Nucleus accumbens (tissue), 56 donors: ENCODE results near the gene CALR3.
A peak's percentile ranks its signal among the peaks of the same experiment; 100 is the strongest.
"Not testable (repeated sequence)": the region's sequence is repeated elsewhere in the genome, so short reads cannot be mapped to it uniquely, and the experiment has no call there.

ENCODE experiments used
- DNase-seq, 56 donors: peaks; one replicate each; lab custom pipeline; 2025; lab: John Stamatoyannopoulos, UW

CALR3 gene

DNA sequence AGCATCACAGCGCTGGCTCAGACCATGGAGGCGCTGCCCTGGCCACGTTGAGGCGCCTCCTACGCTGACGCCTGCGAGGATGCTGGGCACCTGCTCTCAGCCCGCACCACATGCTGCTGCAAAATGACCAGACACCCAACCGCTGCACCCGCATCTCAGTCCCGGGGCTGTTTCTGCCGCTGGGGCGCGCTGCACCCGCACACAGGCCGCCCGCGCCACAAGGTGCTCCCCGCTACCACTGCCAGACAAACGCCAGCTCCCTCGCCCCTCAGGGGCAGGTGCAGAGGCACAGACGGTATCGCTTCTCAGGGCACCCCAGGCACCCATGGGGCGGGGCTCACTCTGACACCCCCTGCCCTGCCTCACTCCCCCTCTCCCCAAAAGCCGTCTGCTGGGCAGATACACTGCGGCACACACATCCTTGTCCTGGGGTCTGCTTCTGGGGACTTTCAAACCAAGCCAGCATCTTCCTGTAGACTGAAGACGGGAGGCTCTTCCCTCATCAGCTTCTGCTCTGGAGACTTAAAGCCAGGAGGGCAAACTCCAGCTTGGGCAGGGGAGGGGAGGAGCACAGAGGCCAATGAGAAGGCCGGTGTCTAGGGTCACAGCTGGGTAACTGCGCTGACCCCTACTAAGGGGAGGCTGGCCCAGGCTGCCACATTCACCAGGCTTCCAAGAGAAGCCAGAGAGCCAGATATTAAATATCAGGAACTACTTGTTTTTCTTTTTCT is 29.9 kb upstream of the CALR3 start:
- DNase-seq, result no peak

DNA sequence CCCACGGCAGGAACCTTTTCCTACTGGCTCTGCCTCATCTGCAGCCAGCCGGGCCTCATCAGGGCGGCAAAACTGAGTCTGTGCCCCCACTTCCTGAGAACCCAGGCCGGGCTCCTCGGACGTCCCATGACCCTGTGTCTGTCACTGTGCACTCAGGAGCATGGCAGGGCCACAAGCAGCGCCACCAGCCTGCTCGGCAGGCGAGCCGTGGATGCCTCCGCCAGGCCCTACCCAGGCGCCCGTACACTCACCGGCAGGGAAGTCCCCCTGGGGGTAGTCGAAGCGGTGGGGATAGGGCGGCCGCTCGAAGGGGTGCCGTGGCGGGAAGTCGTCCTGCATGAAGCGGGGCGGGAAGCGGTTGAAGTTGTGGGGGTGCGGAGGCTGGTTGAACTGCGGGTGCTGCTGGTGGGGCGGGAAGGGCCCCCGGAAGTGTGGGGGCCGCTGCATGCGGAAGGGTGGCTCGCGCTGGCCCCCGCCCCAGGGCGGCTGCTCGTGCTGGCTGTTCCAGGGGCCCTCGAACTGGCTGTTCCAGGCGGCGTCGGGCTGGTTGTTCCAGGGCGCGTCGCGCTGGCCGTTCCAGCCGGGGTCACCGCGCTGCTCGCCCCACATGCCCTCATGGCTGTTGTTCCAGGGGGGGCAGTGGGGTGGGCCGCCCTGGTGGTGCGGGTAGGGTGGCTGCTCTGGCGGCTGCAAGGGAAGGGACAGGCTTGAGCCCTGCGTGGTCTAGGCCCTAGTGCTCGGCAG is 29.2 kb upstream of the CALR3 start:
- no peak for DNase-seq

DNA sequence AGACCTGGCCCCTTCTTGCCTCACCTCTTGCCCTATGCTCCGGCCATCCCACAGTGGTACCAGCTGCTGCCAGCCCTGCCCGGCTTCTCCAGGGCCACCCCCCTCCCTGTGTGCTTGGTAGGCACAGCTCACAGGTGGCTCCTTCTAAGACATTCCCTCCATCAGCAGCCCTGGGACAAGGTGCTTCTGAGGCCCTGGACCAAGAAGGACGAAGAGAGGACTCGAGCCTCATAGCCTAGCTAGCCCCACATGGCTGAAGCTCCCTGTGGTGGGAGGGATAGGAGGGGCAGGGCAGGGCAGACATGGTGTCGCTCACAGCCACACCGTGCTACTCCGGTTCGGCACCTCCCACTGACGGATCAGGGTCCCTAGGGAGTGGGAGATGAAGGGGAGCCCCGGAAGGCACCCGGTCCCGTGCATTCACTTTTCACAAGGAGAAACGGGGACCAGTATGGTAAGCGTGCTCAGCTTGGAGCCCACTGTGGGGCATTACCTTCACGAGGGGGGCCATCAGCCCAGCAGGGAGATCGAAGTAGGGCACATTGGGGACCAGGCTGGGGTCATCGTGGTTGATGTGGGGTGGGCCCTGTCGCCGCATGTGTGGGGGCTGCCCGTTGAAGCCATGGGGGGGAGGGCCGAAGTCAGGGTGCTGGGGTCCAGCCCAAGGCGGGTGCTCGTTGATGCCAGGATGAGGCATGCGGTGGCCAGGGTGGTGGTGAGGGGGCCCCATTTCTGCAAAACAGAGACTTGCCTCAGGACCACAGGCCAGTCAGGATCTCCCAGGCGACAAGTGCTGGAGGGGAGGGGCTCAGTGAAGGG is 26.8 kb upstream of the CALR3 start:
- DNase-seq, result no peak

DNA sequence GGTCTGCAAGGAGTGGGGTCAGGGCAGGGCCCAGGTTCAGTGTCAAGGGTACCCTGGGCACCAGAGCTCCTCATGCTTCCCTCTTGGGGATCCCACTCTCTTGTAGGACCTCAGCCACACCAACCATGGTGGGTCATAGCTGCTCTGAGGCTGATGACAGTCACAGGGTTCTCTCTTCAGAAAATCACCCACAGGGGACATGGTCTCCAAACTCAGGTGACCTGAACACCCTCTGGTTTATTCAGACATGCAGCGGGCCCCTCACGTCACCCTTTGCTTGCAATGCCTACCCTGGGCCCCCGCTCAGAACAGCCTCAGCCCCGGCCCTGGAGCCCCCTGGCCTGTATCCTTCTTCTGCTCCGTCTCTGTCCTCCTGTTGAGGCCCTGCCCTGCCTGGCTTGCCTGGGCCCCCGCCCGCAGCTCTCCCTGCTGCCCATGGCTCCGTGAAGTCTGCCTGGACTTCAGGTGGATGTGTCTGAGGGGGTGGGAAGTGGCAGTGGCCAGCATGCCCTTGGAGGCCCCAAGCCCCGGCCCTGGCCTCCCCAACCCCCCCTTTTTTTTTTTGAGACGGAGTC is 25.8 kb upstream of the CALR3 start:
- DNase-seq, result no peak

DNA sequence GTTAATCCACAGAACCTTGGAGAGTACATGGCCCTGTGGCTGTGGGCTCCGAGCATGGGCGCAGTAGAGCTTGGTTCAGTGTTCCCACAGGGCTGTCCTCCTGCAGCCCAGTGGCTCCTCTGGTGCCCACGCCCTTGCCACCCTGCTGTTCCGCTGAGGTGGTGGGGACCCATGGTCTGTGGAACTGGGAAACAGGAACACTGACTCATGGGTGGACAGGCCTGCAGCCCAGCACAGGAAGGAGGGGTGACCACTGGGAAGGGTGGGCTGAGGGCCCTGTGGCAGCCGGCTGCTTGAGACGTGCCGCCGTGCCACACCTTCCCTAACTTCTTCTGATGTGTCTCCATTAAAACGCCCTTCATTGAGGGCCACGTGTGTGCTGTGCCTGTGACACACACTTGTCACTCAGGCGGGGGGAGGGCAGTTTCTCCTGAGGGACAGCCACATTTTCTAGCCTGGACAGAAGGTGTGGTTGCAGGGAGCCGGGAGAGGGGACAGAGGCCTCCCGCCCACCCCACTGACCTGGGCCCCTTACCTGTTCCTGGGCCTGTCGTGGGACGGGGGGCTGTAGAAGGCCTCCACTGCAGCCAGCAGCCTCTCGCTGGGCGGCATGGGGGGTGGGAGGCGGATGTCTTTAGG is 25.1 kb upstream of the CALR3 start:
- DNase-seq, result no peak

DNA sequence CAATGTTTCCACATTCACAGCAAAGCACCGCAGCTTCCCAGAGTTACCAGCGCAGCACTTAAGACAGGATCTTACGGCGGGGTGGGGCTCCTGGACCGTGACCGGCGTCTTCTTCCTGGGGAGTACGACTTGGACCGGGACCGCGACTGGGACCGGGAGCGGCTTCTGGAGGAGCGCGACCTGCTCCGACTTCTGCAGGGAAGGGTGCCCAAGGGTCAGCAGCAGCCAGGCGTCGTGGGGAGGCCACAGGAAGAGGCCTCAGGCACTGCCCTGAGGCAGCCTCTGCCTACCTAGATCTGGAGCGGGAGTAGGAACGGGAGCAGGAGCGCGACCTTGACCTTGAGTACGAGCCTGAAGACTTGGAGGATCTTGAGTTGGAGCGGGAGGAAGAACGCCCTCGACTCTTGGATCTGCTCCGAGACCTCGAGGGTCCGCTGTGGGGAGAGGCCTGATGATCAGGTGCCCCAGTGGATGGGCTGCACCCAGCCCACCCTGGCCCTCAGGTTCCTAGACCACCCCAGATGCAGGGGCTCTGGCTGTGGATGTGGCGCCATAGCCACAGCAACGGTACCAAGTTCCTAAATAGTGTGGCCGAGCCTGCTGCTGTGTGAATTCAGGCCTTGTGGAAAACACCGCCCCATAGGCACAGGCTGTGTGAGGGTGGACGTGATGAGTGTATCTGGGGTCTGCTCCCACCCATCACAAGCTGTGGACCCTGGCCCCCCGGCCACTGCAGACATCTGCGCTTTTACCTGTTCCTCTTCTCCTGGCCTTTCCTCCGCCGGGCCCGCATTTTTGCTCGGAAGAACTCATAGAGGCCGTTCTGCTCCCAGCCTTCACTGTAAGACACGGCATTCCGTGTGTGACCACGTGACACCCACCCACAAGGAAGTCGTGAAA is 24.4 kb upstream of the CALR3 start:
- DNase-seq, result no peak

DNA sequence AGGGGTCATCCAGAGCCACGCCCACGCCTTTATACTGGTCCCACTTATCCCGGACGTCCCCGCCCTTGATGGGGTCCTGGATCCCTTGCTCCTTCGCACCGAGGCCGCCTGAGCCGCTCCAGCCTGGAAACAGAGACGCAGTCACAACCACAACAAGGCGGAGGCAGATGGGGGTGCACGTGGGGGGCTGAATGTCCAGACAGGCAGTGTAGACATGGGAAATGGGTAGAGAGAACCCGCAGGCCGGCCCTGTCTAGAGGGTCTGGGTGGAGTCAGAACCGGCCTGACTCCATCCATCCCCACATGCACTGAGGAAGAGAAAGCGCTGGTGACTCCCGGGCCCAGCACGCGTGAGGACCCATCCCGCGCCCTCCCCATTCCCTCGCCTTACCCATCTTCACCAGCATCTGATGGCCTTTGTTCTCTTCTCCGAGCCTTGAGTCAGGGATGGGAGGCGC is 23.3 kb upstream of the CALR3 start:
- DNase-seq, result no peak

DNA sequence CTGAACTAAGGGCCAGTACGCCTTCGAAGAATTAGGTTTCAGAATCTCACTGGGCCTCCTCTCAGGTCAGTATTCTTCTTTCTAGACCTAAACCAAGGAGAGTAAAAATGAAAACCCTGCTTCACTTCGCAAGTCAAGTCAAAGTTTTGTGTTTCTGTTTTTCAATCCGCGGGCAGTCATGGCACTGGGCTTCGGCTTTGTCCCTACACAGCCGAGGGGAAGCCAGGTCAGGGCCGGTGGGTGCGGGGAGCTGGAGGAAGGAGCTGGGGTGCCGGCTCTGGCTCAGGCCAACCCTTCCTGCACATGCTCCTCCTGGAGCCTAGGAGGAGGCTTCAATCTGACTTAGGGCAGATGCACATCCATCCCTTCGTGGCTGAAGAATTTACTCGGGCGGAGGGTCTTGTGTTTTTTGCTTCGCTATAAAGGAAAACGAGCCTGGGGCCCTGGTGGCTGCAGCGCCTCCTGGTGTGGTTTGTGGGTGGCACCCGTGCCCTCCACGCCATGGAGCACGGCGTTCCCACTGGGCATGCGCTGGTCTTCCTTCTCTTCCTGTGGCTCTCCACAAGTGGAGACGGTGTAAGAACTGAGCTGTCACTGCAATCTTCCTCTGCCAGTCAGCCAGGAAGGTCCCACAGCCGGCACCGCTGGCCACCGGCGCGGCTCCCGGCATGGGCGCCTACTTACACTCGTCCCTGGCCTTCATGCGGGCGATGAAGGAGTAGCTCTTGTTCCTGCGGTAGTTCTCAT is 22.7 kb upstream of the CALR3 start:
- DNase-seq, result no peak

DNA sequence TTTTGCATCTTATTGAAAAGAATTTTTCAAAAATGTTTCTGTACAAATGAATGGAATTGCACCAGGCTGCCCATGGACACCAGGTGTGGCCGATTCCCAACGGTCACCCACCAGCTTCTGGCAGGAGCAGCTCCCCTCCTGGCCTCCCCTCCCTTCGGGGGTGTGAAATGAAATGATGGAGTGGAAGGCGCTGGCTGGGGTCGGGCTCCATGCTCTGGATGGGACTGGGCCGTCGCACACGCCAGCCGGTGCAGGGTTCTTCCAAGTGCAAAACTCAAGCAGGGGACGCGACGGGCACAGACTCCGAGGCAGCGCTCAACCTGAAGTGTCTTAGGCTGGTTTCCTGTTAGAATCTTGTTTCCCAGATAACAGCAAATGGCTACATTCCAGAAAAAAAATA is 22.1 kb upstream of the CALR3 start:
- DNase-seq, result no peak

DNA sequence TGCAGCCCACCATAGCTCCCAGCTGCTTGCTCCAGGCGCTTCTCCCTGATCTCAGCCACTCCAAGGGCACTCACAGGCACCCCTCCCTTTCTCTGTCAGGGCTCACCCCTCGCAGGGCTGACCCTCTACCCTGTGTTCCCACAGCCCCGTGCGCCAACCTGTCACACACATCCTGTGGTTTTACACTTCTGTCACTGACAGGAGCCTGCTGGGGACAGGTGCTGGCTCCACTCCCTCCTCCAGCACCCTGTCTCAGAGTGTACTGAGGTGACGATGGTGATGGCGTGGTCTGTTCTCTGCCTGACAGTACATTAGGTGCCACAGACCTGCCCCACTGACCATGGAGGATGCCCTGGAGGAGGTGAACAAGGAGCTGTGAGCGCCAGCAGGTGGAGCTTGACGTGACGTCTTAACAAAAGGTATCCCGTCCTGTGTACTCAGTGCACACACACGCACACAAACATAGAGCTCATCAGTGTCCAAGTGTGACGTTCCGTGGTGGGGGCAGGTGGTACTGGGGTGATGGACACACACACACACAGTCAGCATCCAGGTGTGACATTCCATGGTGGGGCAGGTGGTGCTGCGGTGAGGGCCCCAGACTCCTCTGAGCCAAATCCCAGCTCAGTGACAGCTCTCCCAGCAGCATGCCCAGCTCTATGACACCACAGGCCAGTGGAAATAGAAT is 21.1 kb upstream of the CALR3 start:
- DNase-seq, result no peak

DNA sequence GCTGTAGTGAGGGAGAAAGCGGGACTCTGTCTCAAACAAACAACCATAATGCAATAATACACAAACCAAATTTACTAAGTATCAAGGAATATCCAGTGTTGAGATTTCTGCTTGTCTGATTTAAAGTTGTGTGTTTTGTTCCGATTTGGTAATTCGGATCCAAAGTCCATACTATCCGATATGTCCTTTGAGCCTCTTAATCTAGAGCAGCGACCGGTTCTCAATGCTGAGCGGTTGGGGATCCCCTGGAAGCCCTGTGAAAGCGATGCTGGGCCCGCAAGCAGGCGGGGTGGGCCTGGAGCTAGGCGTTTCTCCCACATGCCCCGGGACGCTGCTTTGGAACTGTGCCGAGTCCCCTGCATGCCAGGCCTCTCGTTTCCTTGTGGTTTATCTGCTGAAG is 20.4 kb upstream of the CALR3 start:
- DNase-seq, result no peak

DNA sequence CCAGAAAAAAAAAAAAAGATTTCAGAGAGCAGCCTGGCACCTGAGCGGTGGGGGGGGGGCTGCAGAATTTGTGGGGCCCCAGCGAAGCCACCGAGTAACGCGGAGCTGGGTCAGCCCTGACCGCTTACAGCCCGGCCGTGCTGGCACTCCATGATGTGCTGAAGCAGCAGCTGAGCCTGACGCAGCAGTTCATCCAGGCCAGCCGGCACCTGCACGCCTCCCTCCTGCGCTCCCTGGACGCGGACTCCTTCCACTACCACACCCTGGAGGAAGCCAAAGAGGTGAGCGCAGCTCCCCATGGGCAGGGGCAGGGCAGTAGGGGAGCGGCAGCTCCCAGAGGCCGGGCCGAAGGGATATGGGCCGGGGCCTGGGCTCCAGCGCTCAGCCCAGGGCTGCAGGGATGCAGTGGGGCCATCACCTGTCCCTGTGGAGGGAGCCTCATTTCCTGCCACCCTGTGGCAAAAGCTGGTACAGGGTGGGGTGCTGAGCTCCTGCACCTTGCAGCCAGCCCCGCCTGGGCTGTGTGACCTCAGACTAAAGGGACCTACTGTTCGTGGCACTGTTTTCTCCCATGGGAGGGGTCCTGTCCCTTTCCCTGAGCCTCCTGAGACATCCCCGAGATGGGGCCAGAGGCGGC is 18.5 kb upstream of the CALR3 start:
- no peak for DNase-seq

DNA sequence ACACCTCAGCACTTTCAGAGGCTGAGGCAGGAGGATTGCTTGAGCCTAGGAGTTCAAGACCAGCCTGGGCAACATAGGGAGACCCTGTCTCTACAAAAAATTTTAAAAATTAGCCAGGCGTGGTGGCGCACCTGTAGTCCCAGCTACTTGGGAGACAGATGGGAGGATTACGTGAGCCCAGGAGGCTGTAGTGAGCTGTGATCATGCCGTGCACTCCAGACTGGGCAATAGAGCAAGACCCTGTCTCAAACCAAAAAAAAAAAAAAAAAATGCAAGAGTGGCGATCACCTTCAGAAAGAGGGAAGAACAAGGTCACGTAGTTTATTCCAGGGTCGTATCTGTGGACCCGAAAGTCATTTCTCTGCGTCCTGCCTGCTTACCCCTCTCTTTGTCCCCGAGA is 16.6 kb upstream of the CALR3 start:
- DNase-seq, result not testable (repeated sequence)

DNA sequence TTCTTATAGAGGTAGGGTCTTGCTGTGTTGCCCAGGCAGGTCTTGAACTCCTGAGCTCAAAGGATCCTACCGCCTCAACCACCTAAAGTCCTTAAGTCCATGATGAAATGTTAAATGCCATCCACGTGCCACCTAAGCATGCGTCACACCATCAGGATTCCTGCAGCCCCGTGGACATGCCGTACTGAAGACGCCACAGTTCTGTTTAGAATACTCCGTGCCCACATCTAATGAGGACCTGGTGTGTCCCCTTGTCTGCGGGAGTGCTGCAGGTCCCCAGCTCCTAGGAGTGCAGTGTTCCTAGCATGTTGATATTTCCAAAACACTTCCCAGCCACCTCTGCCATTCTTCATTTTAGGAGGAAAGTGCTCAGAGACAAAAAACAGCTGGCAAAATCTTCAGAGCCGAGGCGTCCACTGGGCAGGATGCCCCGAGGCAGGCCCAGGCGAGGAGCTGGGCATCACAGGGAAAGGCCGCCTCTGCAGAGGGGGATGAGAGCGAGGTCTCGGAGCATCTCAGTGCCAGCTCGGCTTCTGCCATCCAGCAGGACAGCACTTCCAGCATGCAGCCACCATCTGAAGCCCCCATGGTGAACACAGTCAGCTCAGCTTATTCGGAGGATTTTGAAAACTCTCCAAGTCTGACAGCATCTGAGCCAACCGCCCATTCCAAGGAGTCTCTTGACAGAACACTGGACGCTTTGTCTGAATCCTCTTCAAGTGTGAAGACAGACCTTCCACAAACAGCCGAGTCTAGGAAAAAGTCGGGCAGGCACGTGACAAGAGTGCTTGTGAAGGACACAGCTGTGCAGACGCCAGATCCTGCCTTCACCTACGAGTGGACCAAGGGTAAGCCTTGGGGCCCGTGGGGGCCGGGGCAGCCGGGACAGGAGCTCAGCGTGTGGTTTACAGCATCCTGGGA is 13.4 kb upstream of the CALR3 start:
- peak in 49 of 56 donors; percentile 16 to 84 (median 49) for DNase-seq

DNA sequence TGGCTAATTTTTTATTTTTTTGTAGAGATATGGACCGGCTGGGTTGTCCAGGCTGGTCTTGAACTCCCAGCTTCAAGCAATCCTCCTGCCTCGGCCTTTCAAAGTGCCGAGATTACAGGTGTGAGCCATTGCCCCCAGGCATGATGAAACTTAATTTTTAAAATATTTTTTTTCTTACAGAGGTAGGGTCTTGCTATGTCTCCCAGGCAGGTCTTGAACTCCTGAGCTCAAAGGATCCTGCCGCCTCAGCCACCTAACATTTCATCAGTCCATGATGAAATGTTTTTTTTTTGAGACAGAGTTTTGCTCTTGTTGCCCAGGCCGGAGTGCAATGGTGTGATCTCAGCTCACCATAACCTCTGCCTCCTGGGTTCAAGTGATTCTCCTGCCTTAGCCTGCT is 12.6 kb upstream of the CALR3 start:
- DNase-seq, result no peak

DNA sequence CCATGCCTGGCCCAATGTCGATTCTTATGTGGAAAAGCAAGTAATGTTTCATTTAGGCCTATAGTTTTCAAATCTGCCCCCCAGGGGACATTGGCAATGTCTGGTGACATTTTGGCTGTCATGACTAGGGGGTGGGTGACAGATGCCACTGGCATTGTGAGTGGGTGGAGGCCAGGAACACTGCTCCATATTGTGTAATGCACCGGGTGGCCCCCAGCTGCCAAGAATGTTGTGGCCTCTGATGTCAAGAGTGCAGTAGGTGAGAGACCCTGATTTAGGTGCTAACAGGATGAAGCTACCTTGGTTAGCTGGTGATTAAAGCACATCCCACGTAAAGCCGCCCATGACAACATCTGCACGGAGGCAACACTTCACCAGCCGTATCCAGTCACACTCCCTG is 11.0 kb upstream of the CALR3 start:
- no peak for DNase-seq
